Stimulated activated CD4-positive, alpha-beta T cell treated with anti-CD3 and anti-CD28 coated beads, Interleukin-4, amount 100 ng/mL, for 48 hours (primary cell): Measurements from ENCODE around the gene MT1X.

ENCODE experiments used
- DNase-seq, 2 donors: peaks; one replicate each; pipeline ENCODE4 v3.0.0-alpha.2; 2020; ENCODE audit warnings: low read depth in 2 of 2

The MT1X gene

DNA sequence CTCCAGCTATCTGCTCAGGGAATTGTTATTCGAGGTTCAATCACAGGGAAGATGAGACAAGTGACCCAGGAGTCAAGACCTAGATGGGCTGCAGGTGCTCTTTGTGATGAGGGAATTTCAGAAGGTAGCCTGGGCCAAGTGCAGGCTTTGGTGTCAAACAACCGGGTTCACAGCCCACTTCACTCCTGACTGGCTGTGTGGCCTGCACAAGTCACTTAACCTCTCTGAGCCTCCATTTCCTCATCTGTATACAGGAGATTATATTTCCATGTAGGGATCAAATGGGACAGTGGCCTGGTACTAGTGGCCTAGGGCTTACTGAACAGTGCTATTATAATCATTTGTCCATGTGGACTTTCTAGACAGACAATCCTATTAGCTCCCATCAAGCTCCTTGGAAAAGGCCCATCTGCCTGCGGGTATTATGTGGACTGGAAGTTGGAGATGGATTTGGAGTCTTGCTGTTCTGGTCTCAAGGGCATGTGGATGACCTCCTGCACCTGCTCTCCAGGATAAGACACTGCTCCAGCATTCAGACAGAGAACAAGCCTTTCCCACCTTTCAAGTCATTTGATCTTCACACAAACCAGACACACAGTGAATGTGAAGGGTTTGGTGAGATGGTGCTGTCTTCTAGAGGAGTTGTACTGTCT, 3.1 kb upstream of the MT1X start:
- no peak for DNase-seq

DNA sequence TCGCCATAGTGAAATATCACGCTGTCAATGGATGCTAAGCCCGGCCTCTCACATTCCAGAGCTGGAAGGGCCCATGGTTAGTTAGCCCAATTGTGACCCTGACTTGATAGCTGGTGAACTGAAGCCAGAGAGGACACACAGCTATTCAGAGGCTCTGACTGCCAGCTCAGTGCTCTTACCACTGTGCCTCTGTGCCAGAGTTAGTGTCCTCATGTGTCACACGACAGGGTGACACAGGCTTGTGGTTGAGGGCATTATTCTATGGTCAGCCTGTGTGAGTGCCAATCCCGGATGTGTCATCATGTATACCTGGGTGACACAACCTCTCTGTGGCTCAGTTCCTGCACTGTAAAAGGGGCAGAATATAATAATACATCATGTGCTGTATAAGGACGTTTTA, 2.5 kb upstream of the MT1X start:
- no peak for DNase-seq

DNA sequence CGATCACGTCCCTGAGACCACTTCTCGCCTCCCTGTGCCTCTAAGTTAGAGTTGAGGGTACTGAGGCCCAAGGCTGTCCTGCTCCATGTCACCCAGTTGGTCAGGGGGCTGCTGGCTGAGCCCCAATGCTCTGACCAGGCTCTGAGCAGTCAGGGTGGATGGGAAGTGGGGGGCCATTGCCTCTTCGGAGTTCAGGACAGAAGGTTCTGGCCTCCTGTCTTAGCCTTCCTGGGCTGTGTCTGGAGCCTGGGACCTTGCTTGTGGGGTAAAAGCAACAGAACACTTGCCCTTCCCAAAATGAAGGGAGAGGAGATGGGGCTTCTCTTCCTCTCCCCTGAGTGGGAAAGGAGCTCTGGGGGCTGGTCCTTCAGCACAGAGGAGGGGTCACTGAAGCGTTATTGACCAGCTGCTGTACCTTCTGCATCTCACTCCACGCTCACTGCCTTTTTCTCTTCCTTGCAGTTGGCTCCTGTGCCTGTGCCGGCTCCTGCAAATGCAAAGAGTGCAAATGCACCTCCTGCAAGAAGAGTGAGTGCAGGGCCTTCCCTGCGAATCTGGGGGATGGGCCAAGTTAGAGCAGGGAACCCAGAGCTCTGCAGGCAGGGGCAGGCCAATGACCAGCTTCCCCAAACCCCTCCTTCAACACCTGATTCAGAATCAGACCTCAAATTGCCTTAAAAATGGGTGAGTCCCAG, 580 bp downstream of the MT1X start:
- DNase-seq, result no peak

DNA sequence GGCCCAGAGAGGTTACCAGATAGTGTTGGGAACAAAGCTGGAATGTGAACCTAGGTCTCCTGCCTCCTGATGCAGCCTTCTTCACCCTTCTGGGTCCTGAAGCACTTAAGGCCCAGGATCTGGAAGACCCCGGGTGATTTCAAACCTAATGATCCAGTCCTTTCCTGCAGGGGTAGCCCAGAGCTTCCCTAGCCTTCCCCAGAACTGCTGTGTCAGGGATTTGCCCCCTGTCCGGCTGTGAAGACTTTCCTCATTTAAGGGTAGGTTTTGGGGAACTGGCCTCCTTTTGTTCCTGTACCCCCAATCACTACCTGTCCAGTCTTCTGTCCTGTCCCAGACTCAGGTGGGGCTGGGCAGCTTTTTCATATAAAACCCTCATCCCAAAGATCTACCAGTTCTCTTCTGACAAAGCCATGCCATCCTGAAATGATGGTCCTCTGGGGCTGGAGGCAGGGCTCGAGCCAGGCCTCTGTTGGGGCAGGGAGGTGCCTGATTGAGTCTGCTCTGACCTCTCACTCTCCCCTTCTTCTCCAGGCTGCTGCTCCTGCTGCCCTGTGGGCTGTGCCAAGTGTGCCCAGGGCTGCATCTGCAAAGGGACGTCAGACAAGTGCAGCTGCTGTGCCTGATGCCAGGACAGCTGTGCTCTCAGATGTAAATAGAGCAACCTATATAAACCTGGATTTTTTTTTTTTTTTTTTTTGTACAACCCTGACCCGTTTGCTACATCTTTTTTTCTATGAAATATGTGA, 1.3 kb downstream of the MT1X start:
- no peak for DNase-seq

DNA sequence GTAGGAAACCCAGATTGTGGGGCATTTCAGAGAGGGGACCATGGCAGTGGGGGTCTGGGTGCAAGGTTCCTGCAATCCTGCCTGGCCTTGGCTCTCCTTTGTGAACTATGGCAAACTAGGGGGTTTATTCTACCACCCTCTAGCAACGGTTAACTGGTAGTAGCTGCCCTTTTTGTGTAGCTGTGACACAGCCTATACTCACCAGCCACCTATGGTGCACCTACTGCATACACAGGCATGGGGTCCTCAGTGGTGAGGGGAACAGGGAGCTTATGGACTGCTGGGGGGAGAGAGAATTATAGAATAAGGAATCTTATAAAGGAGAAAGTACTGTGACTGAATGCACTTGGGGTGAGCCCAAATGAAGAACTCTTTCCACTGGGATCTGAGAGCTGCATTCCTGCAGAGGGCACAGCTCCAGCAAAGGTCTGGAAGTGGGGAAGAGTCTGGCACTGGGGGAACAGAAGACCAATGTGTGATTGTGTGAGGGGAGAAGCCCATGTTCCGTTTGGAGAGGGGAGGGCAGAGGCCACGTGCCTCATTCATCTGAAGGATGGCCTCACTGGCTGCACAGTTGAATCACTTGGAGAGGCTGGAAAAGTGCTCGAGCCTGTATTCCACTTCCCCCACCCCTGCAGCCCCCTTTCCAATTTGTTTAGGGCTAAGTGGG, 2.1 kb downstream of the MT1X start:
- DNase-seq, result no peak

DNA sequence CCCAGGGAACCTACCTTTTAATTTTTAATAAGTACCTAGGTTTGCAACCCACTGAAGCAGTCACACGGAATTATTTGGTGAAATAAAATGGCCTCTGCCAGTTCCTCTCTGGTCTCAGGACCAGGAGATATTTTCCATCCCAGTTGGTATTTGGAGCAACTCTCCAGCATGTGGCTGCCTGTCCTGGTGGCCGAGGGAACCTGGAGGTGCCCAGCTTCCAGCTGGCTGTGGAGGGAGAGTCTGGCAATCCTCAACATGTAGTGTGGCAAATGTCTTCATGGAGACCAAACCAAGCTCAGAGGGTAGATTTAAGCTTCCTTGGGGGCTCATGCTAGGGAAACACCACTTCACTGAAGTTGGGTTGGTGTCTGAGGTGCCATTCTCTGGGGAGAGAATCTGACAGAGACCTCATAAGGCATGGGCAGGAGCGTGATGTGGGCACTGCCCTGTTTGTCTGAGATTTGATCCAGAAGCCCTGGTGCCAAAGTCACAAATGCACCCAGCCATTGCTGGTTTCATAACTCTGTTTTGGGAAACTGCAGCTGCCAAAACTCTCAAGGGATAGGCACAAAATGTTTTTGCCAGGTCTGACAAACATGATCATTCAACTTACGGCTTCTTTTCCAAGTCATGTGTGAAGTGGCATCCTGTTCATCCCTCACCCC, 2.8 kb downstream of the MT1X start:
- no peak for DNase-seq

DNA sequence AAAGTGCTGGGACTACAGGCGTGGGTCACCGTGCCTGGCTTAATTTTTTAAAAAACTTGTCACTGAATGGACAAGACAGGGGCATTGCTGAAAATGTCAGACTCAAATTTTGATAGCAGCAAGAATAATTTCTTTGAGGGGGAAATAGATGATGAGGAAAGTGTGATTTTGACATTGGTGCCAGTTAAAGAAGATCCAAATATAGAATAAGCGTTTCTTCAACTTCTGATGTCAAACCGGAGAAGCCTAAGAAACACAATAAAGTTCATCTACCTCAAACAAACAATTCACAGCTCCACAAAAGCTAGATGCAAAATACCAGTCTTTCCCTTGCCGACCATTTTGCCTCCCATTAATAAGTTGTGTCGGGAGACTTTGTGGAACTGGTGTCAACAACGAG, 4.5 kb downstream of the MT1X start:
- DNase-seq, result no peak

DNA sequence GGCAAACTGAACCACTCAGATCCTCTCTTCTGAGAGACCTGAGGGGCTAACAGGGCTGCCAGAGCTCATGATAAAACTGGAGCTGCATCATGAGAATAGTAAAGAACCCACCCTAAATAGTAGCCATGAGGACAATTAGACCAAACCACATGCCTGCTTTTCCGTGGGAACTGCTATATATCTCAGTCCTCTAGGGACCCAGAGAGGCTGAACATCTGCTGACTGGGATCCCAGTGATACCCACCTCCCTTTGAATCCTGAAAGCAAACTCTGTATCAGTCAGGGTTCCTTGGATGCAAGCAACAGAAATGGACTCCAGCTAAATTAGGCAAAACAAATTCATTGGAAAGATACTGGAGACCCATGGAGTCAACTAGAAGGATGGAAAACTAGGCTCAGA, 6.5 kb downstream of the MT1X start:
- no peak for DNase-seq

DNA sequence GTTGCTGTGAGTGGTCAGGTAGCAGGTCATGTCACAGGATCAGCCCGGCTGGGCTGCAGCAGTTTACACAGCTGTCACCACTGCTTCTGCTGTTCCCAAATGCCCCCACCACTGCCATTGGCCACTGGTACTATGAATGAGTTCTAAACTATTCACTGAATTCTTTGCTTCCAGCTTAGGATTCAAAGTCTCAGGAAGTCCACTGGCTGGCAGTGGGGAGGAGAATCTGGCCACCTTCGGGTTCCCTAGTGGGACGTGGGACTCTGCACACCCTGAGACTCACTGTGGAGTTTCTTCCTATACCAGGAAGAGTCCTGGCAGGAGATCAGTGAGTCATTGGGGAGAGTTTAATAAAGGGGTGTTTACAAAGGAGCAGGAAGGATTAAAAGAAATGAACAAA, 6.9 kb downstream of the MT1X start:
- DNase-seq, result no peak

DNA sequence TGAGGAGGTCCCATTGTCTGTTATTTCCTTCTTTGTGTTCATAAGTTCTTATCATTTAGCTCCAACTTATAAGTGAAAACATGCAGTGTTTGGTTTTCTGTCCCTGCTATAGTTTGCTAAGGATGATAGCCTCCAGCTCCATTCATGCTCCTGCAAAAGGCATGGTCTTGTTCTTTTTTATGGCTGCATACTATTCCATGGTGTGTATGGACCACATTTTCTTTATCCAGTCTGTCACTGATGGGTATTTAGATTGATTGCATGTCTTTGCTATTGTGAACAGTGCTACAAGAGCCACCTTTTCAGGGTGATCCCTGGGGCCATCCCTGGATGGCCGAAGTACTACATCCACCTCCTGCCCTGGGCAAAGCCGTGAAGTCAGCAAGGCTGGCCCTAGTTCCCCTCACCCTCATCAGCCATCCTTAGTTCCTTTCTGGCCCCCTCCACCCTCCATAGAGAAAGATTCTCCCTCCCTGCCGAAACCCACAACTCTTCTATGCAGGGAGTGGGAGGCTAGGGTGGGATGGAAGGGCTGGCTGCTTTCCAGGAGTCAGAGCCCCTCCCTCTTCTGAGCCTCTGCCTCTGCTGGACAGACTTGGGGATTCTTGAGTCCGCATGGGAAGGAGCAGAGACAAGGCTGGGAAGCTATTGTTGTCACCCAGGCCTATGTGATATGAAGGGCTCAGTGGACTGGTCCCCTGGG, 8.3 kb downstream of the MT1X start:
- DNase-seq, result no peak

DNA sequence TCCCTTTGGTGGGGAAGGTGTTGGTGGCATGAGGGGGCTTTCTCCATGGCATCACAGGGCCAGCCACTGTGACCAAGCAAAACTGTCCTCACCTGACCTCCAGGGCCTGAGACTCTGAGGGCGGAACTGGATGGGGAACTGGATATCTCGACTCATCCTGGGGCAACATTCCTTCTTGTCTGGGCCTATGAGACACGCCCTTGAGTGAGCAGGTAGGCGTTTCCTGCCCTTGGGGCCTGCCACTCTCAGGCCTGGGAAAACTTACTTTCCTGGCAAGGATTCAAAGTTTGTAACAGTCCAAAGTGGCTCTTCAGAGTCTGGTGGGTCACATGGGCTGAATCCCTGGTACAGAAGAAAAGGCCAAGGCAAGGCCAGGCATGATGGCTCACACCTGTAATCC, 9.6 kb downstream of the MT1X start:
- no peak for DNase-seq

DNA sequence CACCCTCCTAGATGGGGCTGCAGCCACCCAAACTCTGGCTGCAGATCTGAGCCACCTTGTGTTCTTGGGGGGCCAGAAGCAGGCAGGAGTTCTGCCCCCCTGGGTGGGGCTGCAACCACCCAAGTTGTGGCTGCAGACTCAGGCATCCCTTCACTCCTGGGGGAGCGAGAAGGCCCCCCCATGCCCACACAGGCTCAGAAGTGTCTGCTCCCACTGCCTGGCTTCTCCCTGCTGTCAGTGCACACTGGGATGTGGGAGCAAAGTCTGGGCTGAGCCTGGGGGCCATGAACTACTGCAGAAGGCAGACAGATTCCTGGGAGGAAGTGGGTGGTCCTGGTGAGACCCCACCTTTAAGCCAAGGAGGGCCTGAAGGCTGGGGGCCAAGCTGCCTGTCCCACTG, 13.0 kb downstream of the MT1X start:
- DNase-seq, result no peak

DNA sequence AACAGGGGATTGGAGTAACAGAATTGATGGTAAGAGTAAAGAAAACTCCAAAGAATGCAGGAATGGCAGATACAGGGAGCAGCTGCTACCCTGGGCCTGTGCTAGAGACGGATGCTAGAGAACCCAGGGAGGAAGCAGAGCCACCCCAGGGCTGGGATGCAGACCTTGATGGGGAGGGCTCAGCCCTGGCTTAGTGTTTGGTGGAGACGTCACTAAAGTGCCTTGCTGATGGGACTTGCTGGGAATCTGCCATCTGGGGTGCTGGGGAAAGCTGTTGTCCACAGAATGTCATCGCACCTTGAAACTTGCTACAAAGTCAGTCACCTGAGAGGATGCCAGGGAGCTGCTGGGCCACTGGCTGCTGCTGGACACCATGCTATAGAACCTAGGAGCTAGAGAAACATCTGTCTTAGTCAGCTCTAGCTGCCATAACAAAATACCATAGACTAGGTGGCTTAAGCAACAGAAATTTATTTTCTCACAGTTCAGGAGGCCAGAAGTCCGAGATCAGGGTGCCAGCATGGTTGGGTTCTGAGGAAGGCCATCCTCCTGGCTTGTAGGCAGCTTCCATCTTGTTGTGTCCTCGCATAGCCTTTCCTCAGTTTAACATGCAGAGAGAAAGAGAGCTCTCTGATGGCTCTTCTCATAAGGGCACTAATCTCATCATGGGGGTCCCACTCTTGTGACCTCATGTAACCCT, 15.3 kb downstream of the MT1X start:
- no peak for DNase-seq

DNA sequence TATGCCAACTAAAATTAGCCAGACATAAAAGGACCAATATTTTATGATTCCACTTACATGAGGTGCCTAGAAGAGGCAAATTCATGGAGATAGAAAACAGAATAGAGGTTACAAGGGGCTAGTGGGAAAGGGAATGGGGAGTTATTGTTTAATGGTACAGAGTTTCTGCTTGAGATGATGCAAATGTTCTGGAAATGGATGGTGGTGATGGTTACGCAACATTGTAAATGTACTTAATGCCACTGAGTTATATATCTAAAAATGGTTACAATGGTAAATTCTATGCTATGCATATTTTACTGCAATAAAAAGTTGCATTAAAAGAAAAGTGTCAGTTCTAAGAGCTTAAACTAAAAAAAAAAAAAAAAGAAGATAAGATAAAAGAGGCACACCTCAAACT, 17.9 kb downstream of the MT1X start:
- DNase-seq, result no peak

DNA sequence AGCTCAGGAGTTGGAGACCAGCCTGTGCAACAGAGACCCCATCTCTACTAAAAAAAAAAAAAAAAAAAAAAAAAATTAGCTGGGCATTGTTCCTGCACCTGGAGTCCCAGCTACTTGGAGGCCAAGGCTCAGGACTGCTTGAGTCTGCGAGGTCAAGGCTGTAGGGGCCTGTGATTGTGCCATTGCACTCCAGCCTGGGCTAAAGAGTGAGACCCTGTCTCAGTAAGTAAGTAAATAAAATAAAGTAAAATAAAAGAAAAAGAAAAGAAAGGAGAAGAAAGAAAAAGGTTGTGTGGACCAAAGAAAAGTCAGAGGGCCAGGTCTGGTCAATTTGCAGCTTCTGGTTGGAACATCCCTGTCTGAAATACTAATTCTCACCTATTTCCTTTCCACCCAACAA, 18.4 kb downstream of the MT1X start:
- no peak for DNase-seq

DNA sequence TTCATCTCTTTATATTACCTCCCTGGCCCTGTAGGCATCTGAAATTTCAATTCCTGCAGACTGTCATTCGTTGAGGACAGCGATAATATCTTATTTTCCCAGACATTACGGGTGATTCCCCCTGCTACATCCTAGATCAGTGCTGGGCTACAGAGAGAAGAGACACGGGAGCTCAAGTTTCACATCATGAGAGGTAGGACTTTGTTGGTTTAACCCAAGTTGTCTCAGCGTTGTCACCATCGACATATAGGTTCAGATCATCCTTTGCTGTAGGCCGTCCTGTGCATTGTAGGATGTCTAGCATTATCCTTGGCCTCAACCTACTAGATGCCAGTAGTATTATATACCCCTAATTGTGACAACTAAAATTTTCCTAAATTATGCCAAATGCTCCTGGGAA, 19.3 kb downstream of the MT1X start:
- no peak for DNase-seq

DNA sequence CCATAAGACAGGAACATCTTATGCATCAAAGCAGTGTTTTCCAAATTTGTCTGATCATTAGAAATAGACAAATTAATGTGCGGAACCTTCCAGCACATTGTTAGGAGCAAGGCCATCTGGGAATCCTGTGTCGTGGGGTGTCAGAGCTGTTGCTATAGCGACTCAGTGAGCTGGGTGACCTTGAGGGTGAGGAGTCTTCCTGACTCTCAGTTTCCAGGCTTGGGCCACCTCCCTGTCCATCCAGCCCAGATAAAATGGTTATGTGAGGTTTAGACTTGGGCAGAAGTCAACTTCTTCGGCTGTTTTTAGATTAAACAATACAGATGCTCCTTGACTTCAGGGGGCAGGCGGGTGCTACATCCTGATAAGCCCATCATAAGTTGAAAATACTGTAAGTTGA, 20.6 kb downstream of the MT1X start:
- DNase-seq, result no peak

DNA sequence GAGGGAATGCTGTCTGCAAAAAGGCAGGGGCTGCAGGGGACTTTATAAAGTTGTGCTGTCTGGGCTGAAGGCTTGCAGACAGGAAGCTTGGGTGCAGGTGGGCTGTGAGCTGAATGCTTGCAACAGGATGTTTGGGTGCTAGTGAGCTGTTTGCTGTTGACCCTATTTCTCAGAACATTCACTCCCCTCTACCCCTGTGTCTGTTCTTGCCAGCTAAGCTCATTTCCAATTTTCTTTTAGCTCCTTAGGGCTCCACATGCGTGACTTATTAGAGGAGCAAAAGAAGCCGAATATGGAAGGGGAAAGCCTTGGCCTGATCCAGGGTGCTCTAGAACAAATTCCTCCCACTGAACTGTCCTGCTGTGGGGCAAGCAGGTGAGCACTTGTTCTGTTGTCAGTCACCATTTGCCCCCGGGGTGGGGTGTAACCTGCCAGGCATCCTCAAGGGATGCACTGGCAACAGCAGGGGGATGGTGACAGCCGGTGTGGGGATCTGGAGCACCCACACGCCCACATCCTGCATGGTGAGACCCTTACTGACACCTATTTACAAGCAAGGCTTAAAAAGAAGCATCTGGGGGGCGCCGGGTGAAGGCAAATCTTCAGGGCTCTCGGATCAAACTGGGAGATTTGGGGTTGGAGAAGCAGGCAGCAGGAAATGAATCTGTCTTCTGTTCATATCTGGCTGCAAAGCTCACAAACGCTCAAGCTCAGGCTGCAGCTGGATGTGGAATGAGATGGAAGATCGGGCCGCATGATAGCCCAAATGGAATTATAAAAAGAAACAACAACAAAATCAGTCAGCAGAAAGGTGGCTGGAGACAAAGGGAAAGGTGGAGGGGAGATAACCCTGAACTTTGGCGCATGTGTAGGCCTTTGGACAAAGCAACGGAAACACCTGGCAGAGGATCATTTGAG, 26.5 kb downstream of the MT1X start:
- DNase-seq, result no peak

DNA sequence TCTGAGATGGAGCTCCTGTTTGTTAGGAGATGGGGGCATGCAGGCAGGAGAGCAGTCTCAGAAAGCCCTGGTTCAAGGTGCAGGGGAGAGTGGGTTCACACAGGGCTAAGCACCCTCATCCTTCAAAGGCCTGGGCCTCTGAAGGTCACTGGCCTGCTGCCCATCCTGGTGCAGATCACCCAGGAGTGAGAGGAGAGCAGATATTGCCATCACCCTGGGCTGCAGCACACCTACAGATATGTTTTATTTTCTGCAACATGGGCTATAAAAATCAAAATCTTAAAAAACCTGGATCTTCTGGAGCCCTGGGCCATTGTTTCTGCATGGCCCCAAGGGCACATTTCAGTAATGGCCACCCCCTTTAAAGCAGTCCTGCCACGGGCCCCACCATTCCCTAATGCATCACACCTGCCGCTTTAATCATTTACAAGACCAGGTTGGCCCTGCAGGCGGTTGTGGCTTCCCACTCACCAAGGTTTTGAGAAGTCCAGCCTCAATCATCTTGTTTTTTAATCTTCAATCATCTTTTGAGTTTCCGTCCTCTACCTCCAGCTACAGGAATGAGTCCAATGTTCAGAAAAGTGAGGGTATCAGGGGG, 27.3 kb downstream of the MT1X start:
- DNase-seq, result no peak
